H1 (cell line): Measurements from ENCODE around the gene AK5. TPM values are rescaled to one million over a fixed set of nuclear protein-coding genes. Genes with fewer than 3 reads are reported as not detected.

ENCODE experiments used
- CHD1 ChIP-seq: IDR thresholded peaks from 2 replicates; pipeline ENCODE4 v1.6.1; 2012; ENCODE audit warnings: low read depth, low read length, improper control_type of control experiment
- RFX5 ChIP-seq: IDR thresholded peaks from 2 replicates; pipeline ENCODE4 v1.6.1; 2011; ENCODE audit warnings: low read depth, low read length, improper control_type of control experiment, borderline replicate concordance
- polyA plus RNA-seq, 7 experiments: library from polyadenylated mRNA; depleted of rRNA in 3 of 7; stranded (reverse) in 5 of 7; unstranded in 2 of 7; fragments of >200 nt in 5 of 7; fragments of 200-250 nt in 2 of 7; gene quantifications; 1 replicate in 5 of 7; 2 replicates in 1 of 7; 4 replicates in 1 of 7; pipeline versions ENCODE4 v1.2.1 to v1.2.3, GENCODE V29; 2011 to 2013; ENCODE audit warnings: missing spikeins in 2 of 7, mixed read lengths in 2 of 7
- total RNA-seq: library from RNA; stranded (reverse); fragmentation: NEBNext Ultra II Directional; extraction: Animal tissue kit (Norgen Biotek cat#: 25700); gene quantifications from 2 replicates; pipeline ENCODE4 v1.2.1, GENCODE V29; 2021
- TF ChIP-seq, protein P1 (sequence below), 3 experiments: IDR thresholded peaks; 1 replicate in 2 of 3; 2 replicates in 1 of 3; pipeline versions ENCODE4 v1.5.1 to v1.6.1; 2011; ENCODE audit warnings: low read length in 3 of 3, mild to moderate bottlenecking in 3 of 3, inconsistent platforms in 2 of 3, low read depth in 1 of 3, moderate library complexity in 1 of 3; ENCODE audit not compliant: insufficient read depth in 1 of 3; ENCODE audit errors: control extremely low read depth in 1 of 3

The AK5 gene
- total and polyA plus RNA-seq, 2 of the 8 experiments (the other 6 are each of a cell fraction or from before 2014, with no cell fraction given) = 2.0 to 7.1 TPM

DNA sequence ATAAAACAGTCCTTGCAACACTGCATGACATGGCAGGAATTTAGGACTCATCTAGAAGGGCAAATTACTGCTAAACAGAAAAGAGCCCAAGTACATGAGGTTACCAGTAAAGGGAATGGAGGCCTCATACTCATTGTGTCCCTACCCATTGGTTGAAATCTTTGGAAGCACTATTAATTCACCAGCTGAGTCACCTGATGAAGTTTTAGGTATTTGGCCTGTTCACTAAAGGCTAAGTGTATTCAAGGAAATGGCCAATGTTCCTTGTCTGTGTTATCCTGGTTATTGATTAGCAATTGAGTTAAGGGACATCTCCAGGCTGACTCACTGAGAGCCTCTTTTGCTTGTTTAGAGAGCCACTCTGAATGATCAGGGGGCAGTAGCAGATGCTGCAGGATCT lies 212.2 kb downstream of the AK5 start (continued):
- TF ChIP-seq, protein P1, sequence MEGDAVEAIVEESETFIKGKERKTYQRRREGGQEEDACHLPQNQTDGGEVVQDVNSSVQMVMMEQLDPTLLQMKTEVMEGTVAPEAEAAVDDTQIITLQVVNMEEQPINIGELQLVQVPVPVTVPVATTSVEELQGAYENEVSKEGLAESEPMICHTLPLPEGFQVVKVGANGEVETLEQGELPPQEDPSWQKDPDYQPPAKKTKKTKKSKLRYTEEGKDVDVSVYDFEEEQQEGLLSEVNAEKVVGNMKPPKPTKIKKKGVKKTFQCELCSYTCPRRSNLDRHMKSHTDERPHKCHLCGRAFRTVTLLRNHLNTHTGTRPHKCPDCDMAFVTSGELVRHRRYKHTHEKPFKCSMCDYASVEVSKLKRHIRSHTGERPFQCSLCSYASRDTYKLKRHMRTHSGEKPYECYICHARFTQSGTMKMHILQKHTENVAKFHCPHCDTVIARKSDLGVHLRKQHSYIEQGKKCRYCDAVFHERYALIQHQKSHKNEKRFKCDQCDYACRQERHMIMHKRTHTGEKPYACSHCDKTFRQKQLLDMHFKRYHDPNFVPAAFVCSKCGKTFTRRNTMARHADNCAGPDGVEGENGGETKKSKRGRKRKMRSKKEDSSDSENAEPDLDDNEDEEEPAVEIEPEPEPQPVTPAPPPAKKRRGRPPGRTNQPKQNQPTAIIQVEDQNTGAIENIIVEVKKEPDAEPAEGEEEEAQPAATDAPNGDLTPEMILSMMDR (IDR thresholded peaks at IDR 0.05; ENCODE audit: control extremely low read depth in 1 of 3, insufficient read depth in 1 of 3, low read depth in 1 of 3, low read length in 3 of 3) = no peak
- TF ChIP-seq CHD1 (no peak), RFX5 (no peak)
- TF ChIP-seq, all 59 proteins: peak for 0
